ENCODE results near the gene CBLL1. TPM values are rescaled to one million over a fixed set of nuclear protein-coding genes. Genes with fewer than 3 reads are reported as not detected.

Gene CBLL1
- total RNA-seq, 2 donors from 2014 or later: 20.2 to 21.9 TPM

GRCh38 chr7:107788216-107788615 is 44.3 kb downstream of the CBLL1 start:
- ATAC-seq (ENCODE audit: insufficient number of reproducible peaks, low FRiP score, low read depth): no peak

DNA sequence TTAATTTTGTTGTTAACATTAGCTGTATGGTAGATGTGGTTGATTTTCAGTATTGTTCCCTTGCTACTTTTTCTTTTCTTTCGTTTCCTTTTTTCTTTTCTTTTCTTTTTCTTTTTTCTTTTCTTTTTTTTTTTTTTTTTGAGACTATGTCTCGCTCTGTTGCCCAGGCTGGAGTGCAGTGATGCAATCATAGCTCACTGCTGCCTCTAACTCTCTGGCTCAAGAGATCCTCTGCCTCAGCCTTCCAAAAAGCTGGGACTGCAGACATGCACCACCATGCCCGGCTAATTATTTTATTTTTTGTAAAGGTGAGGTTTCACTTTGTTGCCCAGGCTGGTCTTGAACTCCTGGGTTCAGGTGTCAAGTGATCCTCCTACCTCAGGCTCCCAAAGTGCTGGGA is 44.7 kb downstream of the CBLL1 start:
- H3K4me1 ChIP-seq (ENCODE audit: control insufficient read depth in 1 of 2, low read depth in 2 of 2): no peaks in the 10 kb centered on the region
- TF ChIP-seq CTCF (IDR thresholded peaks at IDR 0.05): no peak
- DNase-seq (ENCODE audit: low spot score) (no peak), ATAC-seq (ENCODE audit: insufficient number of reproducible peaks, low FRiP score, low read depth) (no peak)
- no peak overlapping the region for H3K27ac ChIP-seq
- H3K4me3 ChIP-seq: no peak overlapping the region
- H3K36me3 ChIP-seq: no peaks in the 10 kb centered on the region
- no peaks in the 10 kb centered on the region for H3K27me3 ChIP-seq (replicated peaks; ENCODE audit: insufficient read depth)
- no peaks in the 10 kb centered on the region for H3K9me3 ChIP-seq

More at GRCh38 chr7:107788216-107788615, 44.3 kb downstream of the CBLL1 start:
- H3K4me3 ChIP-seq: no peak overlapping the region
- H3K9me3 ChIP-seq: no peaks in the 10 kb centered on the region
- no peaks in the 10 kb centered on the region for H3K4me1 ChIP-seq (ENCODE audit: control insufficient read depth in 1 of 2, low read depth in 2 of 2)
- no peak for DNase-seq (ENCODE audit: low spot score)
- no peak for TF ChIP-seq CTCF (IDR thresholded peaks at IDR 0.05)
- H3K27ac ChIP-seq: no peak overlapping the region
- H3K36me3 ChIP-seq: no peaks in the 10 kb centered on the region
- no peaks in the 10 kb centered on the region for H3K27me3 ChIP-seq (replicated peaks; ENCODE audit: insufficient read depth)

DNA sequence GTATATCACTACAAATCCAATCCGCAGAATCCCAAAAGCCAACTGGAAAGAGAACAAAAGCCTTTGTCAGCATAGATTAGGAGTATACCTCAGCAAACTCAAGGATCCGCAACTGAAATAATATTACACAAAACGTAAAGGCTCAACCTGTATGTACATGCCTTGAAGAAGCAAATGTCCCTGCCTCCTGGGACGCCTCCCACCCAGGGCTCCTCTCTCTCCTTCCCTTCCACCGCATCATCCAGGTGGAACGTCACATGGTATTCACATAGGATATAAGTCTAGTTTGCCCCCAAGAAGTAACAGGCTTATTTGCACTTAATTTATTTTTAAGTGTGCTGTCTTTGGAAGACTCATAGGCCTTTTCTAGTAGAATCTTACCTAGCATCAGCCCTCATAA is 45.7 kb downstream of the CBLL1 start:
- H3K27me3 ChIP-seq (replicated peaks; ENCODE audit: insufficient read depth): no peaks in the 10 kb centered on the region
- TF ChIP-seq CTCF (IDR thresholded peaks at IDR 0.05): no peak
- DNase-seq (ENCODE audit: low spot score): no peak
- no peak overlapping the region for H3K27ac ChIP-seq
- no peak overlapping the region for H3K4me3 ChIP-seq
- H3K9me3 ChIP-seq: no peaks in the 10 kb centered on the region
- H3K4me1 ChIP-seq (ENCODE audit: control insufficient read depth in 1 of 2, low read depth in 2 of 2): no peaks in the 10 kb centered on the region
- no peaks in the 10 kb centered on the region for H3K36me3 ChIP-seq
- no peak for ATAC-seq (ENCODE audit: insufficient number of reproducible peaks, low FRiP score, low read depth)

- Histone ChIP-seq H3K36me3 (no peaks in the 10 kb centered on the region), H3K4me3 (no peak overlapping the region), H3K27ac (no peak overlapping the region), H3K4me1 (ENCODE audit: control insufficient read depth in 1 of 2, low read depth in 2 of 2) (no peaks in the 10 kb centered on the region), H3K9me3 (no peaks in the 10 kb centered on the region), H3K27me3 (replicated peaks; ENCODE audit: insufficient read depth) (no peaks in the 10 kb centered on the region)
- TF ChIP-seq CTCF (IDR thresholded peaks at IDR 0.05): no peak
- no peak for DNase-seq (ENCODE audit: low spot score)
- no peak for ATAC-seq (ENCODE audit: insufficient number of reproducible peaks, low FRiP score, low read depth)
These were observed 48.4 kb downstream of the CBLL1 start for GRCh38 chr7:107792364-107792763.

DNA sequence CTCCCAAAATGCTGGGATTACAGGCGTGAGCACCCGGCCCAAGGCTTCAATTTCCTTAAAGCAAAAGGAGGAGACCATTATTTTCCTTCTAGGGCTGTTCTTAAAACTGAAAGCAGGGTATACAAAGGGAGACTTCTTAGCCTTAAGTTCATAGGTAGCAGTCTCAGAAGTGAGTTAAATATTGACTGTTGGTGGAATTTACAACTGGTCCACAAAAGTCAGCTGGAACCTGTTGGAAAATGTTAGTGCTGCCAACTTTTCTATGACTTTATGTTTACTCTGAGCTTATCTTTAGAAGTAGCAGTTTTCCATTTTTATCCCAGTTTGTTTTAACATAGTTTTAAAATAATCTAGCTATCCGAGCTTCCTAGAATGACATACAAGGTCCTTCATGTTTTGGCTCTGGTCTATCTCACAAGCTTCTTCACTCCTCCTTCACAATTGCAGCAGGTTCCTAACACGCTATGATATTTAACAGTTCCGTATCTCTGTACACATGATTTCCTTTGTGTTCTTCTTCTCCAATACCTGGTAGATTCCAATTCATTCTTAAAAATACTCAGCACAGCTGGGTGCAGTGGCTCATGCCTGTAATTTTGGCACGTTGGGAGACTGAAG is 55.8 kb downstream of the CBLL1 start:
- Histone ChIP-seq H3K27me3 (replicated peaks; ENCODE audit: insufficient read depth) (no peaks in the 10 kb centered on the region), H3K4me1 (ENCODE audit: control insufficient read depth in 1 of 2, low read depth in 2 of 2) (no peaks in the 10 kb centered on the region), H3K27ac (no peak overlapping the region), H3K36me3 (no peaks in the 10 kb centered on the region), H3K4me3 (no peak overlapping the region), H3K9me3 (no peaks in the 10 kb centered on the region)
- no peak for TF ChIP-seq CTCF (IDR thresholded peaks at IDR 0.05)
- DNase-seq (ENCODE audit: low spot score): no peak
- no peak for ATAC-seq (ENCODE audit: insufficient number of reproducible peaks, low FRiP score, low read depth)

Data from thoracic aorta (tissue), 2 donors.